HG03066 (cell line): ENCODE results near the gene PLA2G12A.
"Not testable (repeated sequence)": the region's sequence is repeated elsewhere in the genome, so short reads cannot be mapped to it uniquely, and the experiment has no call there.

Experiments
- ATAC-seq: cut with Tn5 transposase; IDR thresholded peaks from one replicate; pipeline ENCODE4 v1.9.1; 2021; ENCODE audit warnings: low read depth; ENCODE audit not compliant: unreplicated experiment

The PLA2G12A gene

GRCh38 chr4:109682875-109683274 lies 47.0 kb downstream of the PLA2G12A start:
- ATAC-seq = no peak

GRCh38 chr4:109678925-109679324 lies 50.9 kb downstream of the PLA2G12A start:
- ATAC-seq = not testable (repeated sequence)

- not testable (repeated sequence) for ATAC-seq
Measured at GRCh38 chr4:109678472-109678871, 51.4 kb downstream of the PLA2G12A start.

GRCh38 chr4:109676886-109677285 lies 53.0 kb downstream of the PLA2G12A start:
- no peak for ATAC-seq

- no peak for ATAC-seq
Measured at GRCh38 chr4:109675843-109676242, 54.0 kb downstream of the PLA2G12A start.

GRCh38 chr4:109675181-109675580 lies 54.7 kb downstream of the PLA2G12A start:
- no peak for ATAC-seq

- no peak for ATAC-seq
Measured at GRCh38 chr4:109673303-109673702, 56.6 kb downstream of the PLA2G12A start.

- ATAC-seq = no peak
Measured at GRCh38 chr4:109672169-109672930, 57.5 kb downstream of the PLA2G12A start.

- no peak for ATAC-seq
Measured at GRCh38 chr4:109671350-109671749, 58.5 kb downstream of the PLA2G12A start.

GRCh38 chr4:109665783-109666485 lies 63.9 kb downstream of the PLA2G12A start:
- no peak for ATAC-seq

- no peak for ATAC-seq
Measured at GRCh38 chr4:109662771-109663170, 67.1 kb downstream of the PLA2G12A start.

GRCh38 chr4:109662116-109662515 lies 67.8 kb downstream of the PLA2G12A start:
- no peak for ATAC-seq
